GM12865 (cell line): Measurements from ENCODE around the gene SNRPD3.
"Not testable (repeated sequence)": the region's sequence is repeated elsewhere in the genome, so short reads cannot be mapped to it uniquely, and the experiment has no call there.

ENCODE experiments used
- DNase-seq: peaks from one replicate; pipeline ENCODE4 v3.0.0; 2010; ENCODE audit warnings: low read depth
- H3K4me3 ChIP-seq: 2 replicates; pipeline ENCODE4 v1.5.1; 2011; ENCODE audit warnings: mild to moderate bottlenecking, low read depth, low read length, control low read depth

Gene SNRPD3

DNA sequence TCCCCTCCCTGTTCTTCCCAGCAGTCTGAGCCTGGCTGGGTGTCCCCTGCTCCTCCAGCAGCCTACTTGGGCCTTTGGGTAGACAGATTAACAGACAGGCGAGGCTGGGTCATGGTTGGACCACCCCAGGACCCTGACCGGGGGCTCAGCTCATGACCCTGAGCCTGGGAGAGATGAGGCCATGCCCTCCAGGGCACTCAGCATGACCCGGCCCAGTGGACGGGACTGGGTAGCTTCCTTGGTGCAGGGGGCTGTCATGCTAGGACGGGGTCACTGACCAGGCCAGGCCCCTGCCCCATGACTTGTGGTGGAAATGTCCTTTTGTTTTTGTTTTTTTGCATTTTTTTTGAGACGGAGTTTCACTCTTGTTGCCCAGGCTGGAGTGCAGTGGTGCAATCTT lies 52.5 kb downstream of the SNRPD3 start:
- not testable (repeated sequence) for DNase-seq, H3K4me3 ChIP-seq

DNA sequence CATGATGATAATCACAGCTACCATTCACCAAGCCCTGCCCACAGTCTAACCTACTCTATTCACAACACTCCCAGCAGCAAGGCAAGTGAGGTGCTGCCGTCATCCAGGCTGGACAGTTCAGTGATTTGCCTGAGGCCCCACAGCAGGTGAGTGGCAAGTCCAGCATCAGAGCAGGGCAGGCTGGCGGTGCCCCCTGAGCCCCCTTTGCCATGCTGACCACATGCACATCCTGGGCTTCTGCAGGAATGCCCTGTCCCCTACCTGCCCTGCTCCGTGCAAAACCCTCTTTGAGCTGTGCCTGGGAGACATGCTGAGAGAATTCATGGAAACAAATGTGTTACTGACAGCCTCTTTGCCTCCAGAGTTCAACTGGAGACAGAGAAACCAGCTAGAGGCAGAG lies 54.1 kb downstream of the SNRPD3 start:
- DNase-seq, H3K4me3 ChIP-seq: not testable (repeated sequence)

DNA sequence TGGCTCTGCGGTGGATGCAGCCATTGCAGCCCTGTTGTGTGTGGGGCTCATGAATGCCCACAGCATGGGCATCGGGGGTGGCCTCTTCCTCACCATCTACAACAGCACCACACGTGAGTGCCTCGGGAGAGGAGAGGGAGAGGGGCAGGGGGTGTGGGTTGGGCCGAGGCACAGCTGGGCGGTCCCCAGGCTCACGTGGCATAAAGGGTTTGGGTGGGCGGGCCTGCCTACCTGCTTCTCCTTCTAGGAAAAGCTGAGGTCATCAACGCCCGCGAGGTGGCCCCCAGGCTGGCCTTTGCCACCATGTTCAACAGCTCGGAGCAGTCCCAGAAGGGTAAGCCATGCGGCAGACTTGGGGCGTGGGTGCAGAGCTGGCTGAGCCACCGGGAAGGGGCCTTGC lies 59.0 kb downstream of the SNRPD3 start:
- not testable (repeated sequence) for DNase-seq, H3K4me3 ChIP-seq

DNA sequence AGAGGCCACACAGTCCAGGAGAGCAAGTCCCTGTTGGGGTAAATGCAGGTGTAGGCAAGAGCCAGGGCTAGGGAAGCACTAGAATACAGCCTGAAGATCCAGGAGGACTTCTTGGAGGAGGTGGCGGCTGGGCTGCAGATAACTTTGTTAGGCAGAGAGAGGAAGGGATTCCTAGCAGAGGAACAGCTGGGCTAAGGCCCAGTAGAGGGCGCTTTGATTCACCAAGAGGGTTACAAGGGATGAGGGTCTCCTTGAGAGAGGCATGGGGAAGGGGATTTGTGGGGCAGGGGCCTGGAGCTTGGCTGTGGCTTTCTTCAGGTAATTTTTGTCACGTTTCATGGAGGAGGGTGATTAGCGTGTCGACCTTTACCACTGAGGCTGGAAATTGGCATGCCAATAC lies 65.4 kb downstream of the SNRPD3 start:
- DNase-seq, H3K4me3 ChIP-seq: not testable (repeated sequence)

DNA sequence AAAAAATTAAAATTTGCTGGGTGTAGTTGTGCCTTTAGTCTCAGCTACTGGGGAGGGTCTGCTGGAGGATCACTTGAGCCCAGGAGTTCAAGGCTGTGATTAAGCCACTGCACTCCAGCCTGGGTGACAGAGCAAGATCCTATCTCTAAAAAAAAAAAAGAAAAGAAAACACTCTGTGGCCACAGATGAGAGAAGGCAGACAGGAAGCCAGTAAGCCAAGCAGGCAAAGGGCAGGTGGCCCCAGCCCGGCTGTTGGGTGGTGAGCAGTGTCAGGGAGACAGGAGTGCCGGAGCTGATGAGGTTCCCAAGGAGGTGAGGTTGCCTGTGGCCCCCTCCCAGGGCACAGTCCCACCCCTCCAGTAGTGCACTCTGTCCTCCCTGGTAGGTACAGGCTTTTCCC lies 66.8 kb downstream of the SNRPD3 start:
- DNase-seq, H3K4me3 ChIP-seq: not testable (repeated sequence)
